ENCODE measurements around the gene MTHFR.

MTHFR gene

DNA sequence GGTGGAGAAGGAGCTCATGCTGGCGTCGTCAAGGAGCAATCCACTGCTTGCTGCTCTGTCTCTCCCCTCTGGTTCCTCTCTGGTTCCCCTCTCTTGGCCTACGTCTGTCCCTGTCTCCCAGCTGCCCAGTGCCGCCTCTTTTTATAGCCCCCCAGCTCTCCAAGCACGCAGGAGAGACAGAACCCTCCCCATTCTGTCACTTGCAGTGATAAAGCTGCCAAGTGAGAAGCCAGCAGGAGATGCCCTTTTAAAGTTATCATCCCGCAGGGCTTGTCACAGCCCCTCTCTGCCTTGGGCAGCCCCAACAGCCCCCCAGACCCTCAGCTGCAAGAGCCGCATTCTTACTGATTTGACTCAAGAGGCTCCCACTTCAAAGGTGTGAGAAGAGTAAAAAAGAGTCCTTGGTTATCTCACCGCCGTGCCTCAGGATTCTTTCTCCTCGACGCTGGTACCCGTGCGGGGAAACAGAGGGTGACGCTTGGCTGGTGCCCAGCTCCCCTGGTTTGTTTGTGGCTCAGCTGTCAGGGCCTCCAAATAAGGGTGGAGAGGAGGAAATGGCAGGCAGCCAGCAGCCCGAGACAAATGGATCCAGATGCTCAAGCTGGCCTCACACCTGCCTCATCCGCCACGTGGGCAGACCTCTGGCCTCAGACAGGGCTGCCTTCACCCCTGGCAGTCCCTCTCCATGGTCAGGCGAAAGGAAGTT lies 42.1 kb upstream of the MTHFR start, which contains the start of gene NPPA:
NPPA (minus strand) TSS at position 117 of the 706 bp plus-strand sequence; CDS start at position 18, 99 bp downstream.
- Mint-ChIP-seq H3K9me3 (no peaks in the 10 kb centered on the region), H3K27me3 (ENCODE audit: low read depth) (peaks cover 2% of the 10 kb centered on the region), H3K27ac (no peak within 1 kb of the TSS), H3K4me1 (peaks cover 23% of the 10 kb centered on the region), H3K4me3 (no peak within 1 kb of the TSS), H3K36me3 (ENCODE audit: low read depth) (peaks cover 32% of the 10 kb centered on the region)
- TF ChIP-seq, protein P1, sequence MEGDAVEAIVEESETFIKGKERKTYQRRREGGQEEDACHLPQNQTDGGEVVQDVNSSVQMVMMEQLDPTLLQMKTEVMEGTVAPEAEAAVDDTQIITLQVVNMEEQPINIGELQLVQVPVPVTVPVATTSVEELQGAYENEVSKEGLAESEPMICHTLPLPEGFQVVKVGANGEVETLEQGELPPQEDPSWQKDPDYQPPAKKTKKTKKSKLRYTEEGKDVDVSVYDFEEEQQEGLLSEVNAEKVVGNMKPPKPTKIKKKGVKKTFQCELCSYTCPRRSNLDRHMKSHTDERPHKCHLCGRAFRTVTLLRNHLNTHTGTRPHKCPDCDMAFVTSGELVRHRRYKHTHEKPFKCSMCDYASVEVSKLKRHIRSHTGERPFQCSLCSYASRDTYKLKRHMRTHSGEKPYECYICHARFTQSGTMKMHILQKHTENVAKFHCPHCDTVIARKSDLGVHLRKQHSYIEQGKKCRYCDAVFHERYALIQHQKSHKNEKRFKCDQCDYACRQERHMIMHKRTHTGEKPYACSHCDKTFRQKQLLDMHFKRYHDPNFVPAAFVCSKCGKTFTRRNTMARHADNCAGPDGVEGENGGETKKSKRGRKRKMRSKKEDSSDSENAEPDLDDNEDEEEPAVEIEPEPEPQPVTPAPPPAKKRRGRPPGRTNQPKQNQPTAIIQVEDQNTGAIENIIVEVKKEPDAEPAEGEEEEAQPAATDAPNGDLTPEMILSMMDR (IDR thresholded peaks at IDR 0.05; ENCODE audit: unreplicated experiment in 3 of 3), result no peak

DNA sequence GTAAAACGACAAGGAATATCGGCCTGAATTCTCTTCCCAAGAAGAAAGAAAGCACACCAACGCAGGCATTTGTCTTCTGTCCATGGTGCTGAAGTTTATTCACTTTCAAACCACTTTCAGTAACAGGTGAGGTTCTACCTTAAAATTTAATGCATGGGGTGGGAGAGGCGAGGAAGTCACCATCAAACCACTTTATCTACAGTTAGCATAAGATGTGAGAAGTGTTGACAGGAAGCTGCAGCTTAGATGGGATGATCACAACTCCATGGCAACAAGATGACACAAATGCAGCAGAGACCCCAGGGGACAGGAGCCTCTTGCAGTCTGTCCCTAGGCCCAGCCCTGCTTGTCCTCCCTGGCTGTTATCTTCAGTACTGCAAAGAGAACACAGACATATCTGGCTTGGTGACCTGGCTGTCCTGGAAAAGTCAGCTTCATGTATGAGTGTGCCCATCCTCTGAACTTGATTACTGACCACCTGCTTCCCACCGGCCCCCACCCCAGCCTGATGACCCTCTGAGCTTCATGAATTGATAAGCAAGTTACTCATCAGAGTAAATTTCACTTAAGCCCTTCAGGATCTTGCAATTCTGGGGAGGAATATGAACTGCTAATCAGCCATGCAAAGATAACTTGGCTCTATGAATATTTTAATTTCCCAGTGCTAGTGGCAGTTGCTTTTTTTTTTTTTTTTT lies 40.0 kb upstream of the MTHFR start:
- TF ChIP-seq, protein P1 (IDR thresholded peaks at IDR 0.05; ENCODE audit: unreplicated experiment in 3 of 3), result no peak

DNA sequence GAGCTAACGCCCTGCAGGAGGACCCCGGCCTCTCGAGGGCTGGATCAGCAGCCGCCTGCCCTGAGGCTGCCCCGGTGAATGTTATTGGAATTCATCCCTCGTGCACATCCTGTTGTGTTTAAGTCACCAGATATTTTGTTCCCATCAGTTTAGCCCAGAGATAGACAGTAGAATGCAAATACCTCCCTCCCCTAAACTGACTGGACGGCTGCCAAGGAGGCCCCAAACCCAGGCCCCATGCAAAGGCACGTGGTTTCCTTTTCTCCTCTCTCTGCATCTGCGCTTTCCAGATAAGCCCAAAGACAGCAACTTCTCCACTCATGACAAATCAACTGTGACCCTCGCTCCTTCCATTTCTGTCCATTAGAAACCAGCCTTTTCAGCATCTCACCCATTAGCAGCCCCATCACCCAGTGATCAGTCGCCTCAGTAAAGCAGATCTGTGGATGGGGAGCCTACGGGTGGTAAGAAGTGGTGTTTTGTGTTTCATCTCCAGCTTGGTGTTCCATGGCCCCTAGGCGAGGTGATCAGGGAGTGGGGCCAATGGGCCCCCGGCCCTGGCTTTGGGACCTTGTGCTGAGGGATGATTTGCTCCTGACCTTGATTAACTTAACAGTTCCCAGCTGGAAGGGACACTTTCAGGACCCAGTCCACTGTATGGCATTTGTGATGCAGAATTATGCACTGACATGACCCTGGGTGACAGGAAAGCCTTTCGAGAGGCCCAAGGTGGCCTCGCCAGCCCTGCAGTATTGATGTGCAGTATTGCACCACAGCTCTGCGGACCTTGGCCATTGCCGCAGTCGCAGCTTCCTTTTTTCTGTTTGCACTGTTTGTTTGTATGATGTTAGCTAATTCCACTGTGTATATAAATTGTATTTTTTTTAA lies 36.6 kb upstream of the MTHFR start:
- TF ChIP-seq, protein P1 (IDR thresholded peaks at IDR 0.05; ENCODE audit: unreplicated experiment in 3 of 3), result no peak
- Mint-ChIP-seq H3K9me3 (no peaks in the 10 kb centered on the region), H3K36me3 (ENCODE audit: low read depth) (peaks cover 62% of the 10 kb centered on the region), H3K27me3 (ENCODE audit: low read depth) (no peaks in the 10 kb centered on the region), H3K4me3 (no peak overlapping the region), H3K4me1 (peaks cover 23% of the 10 kb centered on the region), H3K27ac (peak overlapping the region in 2 of 3 experiments; percentile 15 to 27)

More for the DNA sequence above, 40.0 kb upstream of the MTHFR start:
- no peaks in the 10 kb centered on the region for H3K27me3 Mint-ChIP-seq (ENCODE audit: low read depth)
- no peaks in the 10 kb centered on the region for H3K9me3 Mint-ChIP-seq
- H3K27ac Mint-ChIP-seq, result no peak overlapping the region
- no peak overlapping the region for H3K4me3 Mint-ChIP-seq
- H3K36me3 Mint-ChIP-seq (ENCODE audit: low read depth), result peaks cover 49% of the 10 kb centered on the region
- peaks cover 33% of the 10 kb centered on the region for H3K4me1 Mint-ChIP-seq

DNA sequence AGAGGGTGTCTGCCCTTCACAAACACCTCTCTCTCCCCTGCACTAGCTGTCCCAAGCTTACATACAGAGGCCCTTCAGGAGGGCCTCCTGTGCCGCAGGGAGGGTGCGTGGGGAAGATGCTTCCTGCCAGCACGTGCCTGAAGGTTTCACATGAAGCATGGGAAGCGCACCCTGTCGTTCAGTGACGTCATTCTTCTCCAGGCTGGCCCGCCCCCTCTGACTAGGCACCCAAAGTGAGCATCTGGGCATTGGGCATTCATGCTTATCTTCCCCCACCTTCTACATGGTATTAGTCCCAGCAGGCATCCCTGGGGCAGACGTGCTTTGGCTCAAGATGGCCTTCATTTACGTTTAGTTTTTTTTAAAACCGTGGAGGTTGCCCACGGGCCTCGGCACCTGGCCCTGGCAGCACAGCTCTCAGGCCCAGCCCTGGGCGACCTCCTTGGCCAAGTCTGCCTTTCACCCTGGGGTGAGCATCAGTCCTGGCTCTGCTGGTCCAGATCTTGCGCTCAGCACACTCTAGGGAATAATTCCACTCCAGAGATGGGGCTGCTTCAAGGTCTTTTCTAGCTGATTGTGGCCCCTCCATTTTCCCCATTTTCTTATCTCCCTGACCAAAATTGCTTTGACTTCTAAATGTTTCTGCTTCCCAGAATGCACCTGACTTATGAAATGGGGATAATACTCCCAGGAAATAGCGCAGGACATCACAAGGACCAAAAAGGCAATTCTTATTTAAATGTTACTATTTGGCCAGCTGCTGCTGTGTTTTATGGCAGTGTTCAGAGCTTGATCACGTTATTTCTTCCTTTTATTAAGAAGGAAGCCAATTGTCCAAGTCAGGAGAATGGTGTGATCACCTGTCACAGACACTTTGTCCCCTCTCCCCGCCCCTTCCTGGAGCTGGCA lies 35.7 kb upstream of the MTHFR start:
- Mint-ChIP-seq H3K27me3 (ENCODE audit: low read depth) (no peaks in the 10 kb centered on the region), H3K9me3 (no peaks in the 10 kb centered on the region), H3K36me3 (ENCODE audit: low read depth) (peaks cover 62% of the 10 kb centered on the region), H3K4me3 (no peak overlapping the region), H3K27ac (peak overlapping the region in 2 of 3 experiments; percentile 15 to 27), H3K4me1 (peaks cover 22% of the 10 kb centered on the region)
- TF ChIP-seq, protein P1 (IDR thresholded peaks at IDR 0.05; ENCODE audit: unreplicated experiment in 3 of 3), result no peak

All from nephron (organoid).